GM18951 (cell line): ENCODE measurements around the gene UNC45B.

ENCODE experiments used
- POLR2A ChIP-seq: IDR thresholded peaks from 4 replicates; pipeline ENCODE4 v1.6.1; 2011; ENCODE audit warnings: mild to moderate bottlenecking; ENCODE audit not compliant: insufficient read length, insufficient read depth; ENCODE audit errors: extremely low read depth
- in situ Hi-C: fragments of 300-500 bp; cut with MboI; formaldehyde crosslinking; loops from one replicate; pipeline ENCODE4 v1.12.0; 2022; ENCODE audit warnings: low sequenced_read_pairs, mixed read lengths, inconsistent platforms; ENCODE audit not compliant: unreplicated experiment

UNC45B gene

GRCh38 chr17:35152421-35153140 is 5.0 kb downstream of the UNC45B start:
- no peak for TF ChIP-seq POLR2A
- in situ Hi-C loops, result loop anchor here (25.0 kb wide), 1 partner anchor 585 kb away; the partner anchor contains the start of gene RASL10B

- in situ Hi-C loops, result loop anchor here (25.0 kb wide), 1 partner anchor 583 kb away; the partner anchor contains the start of gene RASL10B
- TF ChIP-seq POLR2A, result no peak
Measured at GRCh38 chr17:35154196-35155165, 6.9 kb downstream of the UNC45B start.

- in situ Hi-C loops, result loop anchor here (25.0 kb wide), 1 partner anchor 582 kb away; the partner anchor contains the start of gene RASL10B
- no peak for TF ChIP-seq POLR2A
Measured at GRCh38 chr17:35155246-35155645, 7.6 kb downstream of the UNC45B start.

GRCh38 chr17:35159940-35160339 is 12.3 kb downstream of the UNC45B start:
- in situ Hi-C loops, result loop anchor here (25.0 kb wide), 1 partner anchor 577 kb away; the partner anchor contains the start of gene RASL10B

GRCh38 chr17:35160354-35161201 is 13.0 kb downstream of the UNC45B start:
- no peak for TF ChIP-seq POLR2A
- in situ Hi-C loops, result loop anchor here (25.0 kb wide), 1 partner anchor 577 kb away; the partner anchor contains the start of gene RASL10B

More at GRCh38 chr17:35159940-35160339, 12.3 kb downstream of the UNC45B start:
- TF ChIP-seq POLR2A, result no peak

- no peak for TF ChIP-seq POLR2A
- in situ Hi-C loops, result loop anchor here (25.0 kb wide), 1 partner anchor 576 kb away; the partner anchor contains the start of gene RASL10B
Measured at GRCh38 chr17:35161281-35161761, 13.7 kb downstream of the UNC45B start.

GRCh38 chr17:35162755-35163154 is 15.1 kb downstream of the UNC45B start:
- TF ChIP-seq POLR2A, result no peak
- in situ Hi-C loops, result loop anchor here (25.0 kb wide), 1 partner anchor 575 kb away; the partner anchor contains the start of gene RASL10B

GRCh38 chr17:35163886-35164285 is 16.3 kb downstream of the UNC45B start:
- in situ Hi-C loops, result loop anchor here (25.0 kb wide), 1 partner anchor 573 kb away; the partner anchor contains the start of gene RASL10B
- no peak for TF ChIP-seq POLR2A

GRCh38 chr17:35164716-35165115 is 17.1 kb downstream of the UNC45B start:
- in situ Hi-C loops, result loop anchor here (25.0 kb wide), 1 partner anchor 573 kb away; the partner anchor contains the start of gene RASL10B
- TF ChIP-seq POLR2A, result no peak

GRCh38 chr17:35166526-35166925 is 18.9 kb downstream of the UNC45B start:
- TF ChIP-seq POLR2A, result no peak
- in situ Hi-C loops, result loop anchor here (25.0 kb wide), 1 partner anchor 571 kb away; the partner anchor contains the start of gene RASL10B

GRCh38 chr17:35167046-35167445 is 19.4 kb downstream of the UNC45B start:
- no peak for TF ChIP-seq POLR2A
- in situ Hi-C loops, result loop anchor here (25.0 kb wide), 1 partner anchor 570 kb away; the partner anchor contains the start of gene RASL10B

GRCh38 chr17:35167666-35168065 is 20.0 kb downstream of the UNC45B start:
- in situ Hi-C loops, result loop anchor here (25.0 kb wide), 1 partner anchor 570 kb away; the partner anchor contains the start of gene RASL10B
- no peak for TF ChIP-seq POLR2A

GRCh38 chr17:35169835-35170363 is 22.3 kb downstream of the UNC45B start:
- no peak for TF ChIP-seq POLR2A
- in situ Hi-C loops, result loop anchor here (10.0 to 25.0 kb wide), 2 partner anchors 365 to 567 kb away; partner anchors contain the start of genes RASL10B and SLFN12L
